Upper lobe of left lung (tissue), 6 donors: ENCODE results near the gene SLC35G6. TPM values are rescaled to one million over a fixed set of nuclear protein-coding genes. Genes with fewer than 3 reads are reported as not detected.

ENCODE experiments used
- ATAC-seq, 2 donors: fragments of 200-7000 bp; cut with Tn5 transposase; one replicate each; pipeline ENCODE4 v1.9.1; 2022; ENCODE audit warnings: mild to moderate bottlenecking in 2 of 2, moderate library complexity in 2 of 2; ENCODE audit not compliant: low FRiP score in 2 of 2
- DNase-seq, 2 donors: peaks; one replicate each; pipeline ENCODE4 v3.0.0-alpha.2; 2019 to 2020
- H3K27ac ChIP-seq, 4 donors: fragments of 200-600 bp; sonication (generic); one replicate each; pipeline ENCODE4 v1.5.1; 2016 to 2019
- H3K27me3 ChIP-seq, 4 donors: fragments of 200-600 bp; sonication (generic); one replicate each; pipeline ENCODE4 v1.5.1; 2017 to 2019
- H3K36me3 ChIP-seq, 4 donors: fragments of 200-600 bp; sonication (generic); one replicate each; pipeline ENCODE4 v1.5.1; 2016 to 2019
- H3K4me1 ChIP-seq, 4 donors: fragments of 200-600 bp; sonication (generic); one replicate each; pipeline ENCODE4 v1.5.1; 2018 to 2019
- H3K4me3 ChIP-seq, 4 donors: fragments of 200-600 bp; sonication (generic); one replicate each; pipeline ENCODE4 v1.5.1; 2017 to 2019; ENCODE audit warnings: mild to moderate bottlenecking in 2 of 4, moderate library complexity in 1 of 4
- H3K9me3 ChIP-seq, 4 donors: fragments of 200-600 bp; sonication (generic); one replicate each; pipeline ENCODE4 v1.5.1; 2018 to 2019
- EP300 ChIP-seq, 4 donors: sonication (generic); formaldehyde crosslinking; IDR thresholded peaks; one replicate each; pipeline ENCODE4 v1.5.1; 2017; ENCODE audit warnings: antibody characterized with exemption in 4 of 4, control low read depth in 2 of 4
- POLR2A ChIP-seq, 4 donors: fragments of 450-650 bp; IDR thresholded peaks; one replicate each; pipeline ENCODE4 v1.5.1; 2016 to 2017; ENCODE audit warnings: antibody characterized with exemption in 4 of 4, mild to moderate bottlenecking in 2 of 4
- POLR2AphosphoS5 ChIP-seq, 2 donors: sonication (generic); formaldehyde crosslinking; IDR thresholded peaks; one replicate each; pipeline ENCODE4 v1.5.1; 2017; ENCODE audit warnings: antibody characterized with exemption in 2 of 2
- WGBS, 2 donors: methylation state at CpG; one replicate each; pipeline ENCODE4 v1.1.5; 2017 to 2018; 5-methylcytosine and 5-hydroxymethylcytosine counted together
- total RNA-seq, 6 donors: library from RNA; depleted of rRNA in 4 of 6; stranded (reverse); fragments of >200 nt in 4 of 6; gene quantifications; one replicate each; pipeline versions ENCODE4 v1.1.0 to v1.2.1, GENCODE V29; 2016 to 2021
- TF ChIP-seq, protein P1 (sequence below), 6 experiments: fragments of 450-650 bp in 4 of 6; fragments of 200-600 bp in 2 of 6; sonication (generic) in 2 of 6; IDR thresholded peaks; one replicate each; pipeline ENCODE4 v1.5.1; 2016 to 2019; ENCODE audit warnings: antibody characterized with exemption in 6 of 6
- donor health status: DM: no; HTN: no; CAD: no; lungs with moderate emphysema.
- donor health status: DM: no; HTN: yes; CAD: no; lungs with severe emphysema.

The SLC35G6 gene
- total RNA-seq, 6 donors from 2014 or later = not detected

GRCh38 chr17:7530023-7530900 is 49.0 kb downstream of the SLC35G6 start:
- ATAC-seq (no peak), DNase-seq (no peak)
- Histone ChIP-seq H3K27me3 (no peaks in the 10 kb centered on the region), H3K27ac (no peak overlapping the region), H3K36me3 (no peaks in the 10 kb centered on the region), H3K9me3 (peaks cover 0 to 20% (median 12%) of the 10 kb centered on the region in 4 donors), H3K4me1 (no peaks in the 10 kb centered on the region), H3K4me3 (no peak overlapping the region)
- WGBS, 2 donors = 90 to 92% methylated on average over 5 to 6 of the region's 6 CpGs
- TF ChIP-seq POLR2AphosphoS5 (IDR thresholded peaks at IDR 0.05) = no peak
- TF ChIP-seq, protein P1, sequence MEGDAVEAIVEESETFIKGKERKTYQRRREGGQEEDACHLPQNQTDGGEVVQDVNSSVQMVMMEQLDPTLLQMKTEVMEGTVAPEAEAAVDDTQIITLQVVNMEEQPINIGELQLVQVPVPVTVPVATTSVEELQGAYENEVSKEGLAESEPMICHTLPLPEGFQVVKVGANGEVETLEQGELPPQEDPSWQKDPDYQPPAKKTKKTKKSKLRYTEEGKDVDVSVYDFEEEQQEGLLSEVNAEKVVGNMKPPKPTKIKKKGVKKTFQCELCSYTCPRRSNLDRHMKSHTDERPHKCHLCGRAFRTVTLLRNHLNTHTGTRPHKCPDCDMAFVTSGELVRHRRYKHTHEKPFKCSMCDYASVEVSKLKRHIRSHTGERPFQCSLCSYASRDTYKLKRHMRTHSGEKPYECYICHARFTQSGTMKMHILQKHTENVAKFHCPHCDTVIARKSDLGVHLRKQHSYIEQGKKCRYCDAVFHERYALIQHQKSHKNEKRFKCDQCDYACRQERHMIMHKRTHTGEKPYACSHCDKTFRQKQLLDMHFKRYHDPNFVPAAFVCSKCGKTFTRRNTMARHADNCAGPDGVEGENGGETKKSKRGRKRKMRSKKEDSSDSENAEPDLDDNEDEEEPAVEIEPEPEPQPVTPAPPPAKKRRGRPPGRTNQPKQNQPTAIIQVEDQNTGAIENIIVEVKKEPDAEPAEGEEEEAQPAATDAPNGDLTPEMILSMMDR (IDR thresholded peaks at IDR 0.05) = no peak
- TF ChIP-seq POLR2A (IDR thresholded peaks at IDR 0.05) = no peak
- TF ChIP-seq EP300 (IDR thresholded peaks at IDR 0.05) = no peak

Other genes starting within 250 kb of the SLC35G6 start
- gene DVL2, start 246.9 kb upstream of the SLC35G6 start, total RNA-seq = 10 to 100 TPM; 40.4 to 70.2 (median 42.4) TPM
- gene PHF23, start 242.0 kb upstream of the SLC35G6 start, total RNA-seq = 10 to 100 TPM; 25.4 to 54.5 (median 31.2) TPM
- 100 to 1,000 TPM; 381 to 631 (median 601) TPM for gene GABARAP, start 239.0 kb upstream of the SLC35G6 start, total RNA-seq
- gene CTDNEP1, start 229.7 kb upstream of the SLC35G6 start, total RNA-seq = 100 to 1,000 TPM in 2 of 6 donors, 10 to 100 TPM in 4; 62.9 to 139 (median 75.0) TPM
- gene ELP5, start 229.2 kb upstream of the SLC35G6 start, total RNA-seq = 10 to 100 TPM in 5 of 6 donors, 1 to 10 TPM in 1; 5.2 to 36.3 (median 21.0) TPM
- 100 to 1,000 TPM in 5 of 6 donors, 10 to 100 TPM in 1; 57.6 to 201 (median 137) TPM for gene CLDN7, start 219.0 kb upstream of the SLC35G6 start, total RNA-seq
- gene SLC2A4, start 199.7 kb upstream of the SLC35G6 start, total RNA-seq = 1 to 10 TPM; 1.0 to 5.2 (median 1.2) TPM
- gene YBX2, start 186.8 kb upstream of the SLC35G6 start, total RNA-seq = 1 to 10 TPM in 3 of 6 donors, under 1 TPM in 2, not detected in 1; 0.14 to 2.2 (median 1.2) TPM
- gene EIF5A, start 173.8 kb upstream of the SLC35G6 start, total RNA-seq = 100 to 1,000 TPM in 5 of 6 donors, 10 to 100 TPM in 1; 84.9 to 303 (median 207) TPM
- 100 to 1,000 TPM in 2 of 6 donors, 10 to 100 TPM in 4; 55.2 to 109 (median 95.7) TPM for gene GPS2, start 166.1 kb upstream of the SLC35G6 start, total RNA-seq
- 10 to 100 TPM; 14.2 to 77.5 (median 37.5) TPM for gene NEURL4, start 152.1 kb upstream of the SLC35G6 start, total RNA-seq
- gene ACAP1, start 144.9 kb upstream of the SLC35G6 start, total RNA-seq = 100 to 1,000 TPM in 1 of 6 donors, 10 to 100 TPM in 4, 1 to 10 TPM in 1; 8.5 to 114 (median 22.8) TPM
- gene KCTD11, start 129.3 kb upstream of the SLC35G6 start, total RNA-seq = 10 to 100 TPM in 3 of 6 donors, 1 to 10 TPM in 3; 5.2 to 13.8 (median 10.5) TPM
- gene TMEM95, start 126.3 kb upstream of the SLC35G6 start, total RNA-seq = 1 to 10 TPM in 1 of 6 donors, not detected in 5; 1.0 TPM
- gene TNK1, start 100.4 kb upstream of the SLC35G6 start, total RNA-seq = 10 to 100 TPM in 1 of 6 donors, 1 to 10 TPM in 5; 5.8 to 16.8 (median 8.2) TPM
- gene PLSCR3, start 86.9 kb upstream of the SLC35G6 start, total RNA-seq = 10 to 100 TPM; 20.6 to 64.5 (median 37.7) TPM
- gene TMEM256, start 77.3 kb upstream of the SLC35G6 start, total RNA-seq = 10 to 100 TPM; 21.6 to 65.0 (median 52.6) TPM
- 10 to 100 TPM in 3 of 6 donors, 1 to 10 TPM in 3; 3.8 to 16.8 (median 8.9) TPM for gene NLGN2, start 73.6 kb upstream of the SLC35G6 start, total RNA-seq
- gene SPEM1, start 61.1 kb upstream of the SLC35G6 start, total RNA-seq = not detected
- not detected for gene SPEM2, start 55.8 kb upstream of the SLC35G6 start, total RNA-seq
- not detected for gene SPEM3, start 52.6 kb upstream of the SLC35G6 start, total RNA-seq
- gene TMEM102, start 46.0 kb upstream of the SLC35G6 start, total RNA-seq = 10 to 100 TPM in 5 of 6 donors, 1 to 10 TPM in 1; 9.7 to 14.3 (median 13.1) TPM
- gene FGF11, start 41.9 kb upstream of the SLC35G6 start, total RNA-seq = 1 to 10 TPM in 2 of 6 donors, under 1 TPM in 3, not detected in 1; 0.15 to 2.0 (median 0.57) TPM
- gene CHRNB1, start 36.4 kb upstream of the SLC35G6 start, total RNA-seq = 10 to 100 TPM in 1 of 6 donors, 1 to 10 TPM in 5; 1.9 to 11.5 (median 7.0) TPM
- gene ZBTB4, start 1.8 kb upstream of the SLC35G6 start, total RNA-seq = 10 to 100 TPM; 54.4 to 90.1 (median 74.2) TPM
- 100 to 1,000 TPM in 4 of 6 donors, 10 to 100 TPM in 2; 79.5 to 139 (median 112) TPM for gene POLR2A, start 2.9 kb downstream of the SLC35G6 start, total RNA-seq
- gene TNFSF12, start 67.6 kb downstream of the SLC35G6 start, total RNA-seq = 100 to 1,000 TPM in 1 of 6 donors, 10 to 100 TPM in 5; 32.3 to 158 (median 73.2) TPM
- gene TNFSF13, start 77.3 kb downstream of the SLC35G6 start, total RNA-seq = 100 to 1,000 TPM in 4 of 6 donors, 10 to 100 TPM in 2; 74.2 to 226 (median 129) TPM
- 100 to 1,000 TPM in 1 of 6 donors, 10 to 100 TPM in 5; 54.2 to 108 (median 57.5) TPM for gene SENP3, start 80.5 kb downstream of the SLC35G6 start, total RNA-seq
- 100 to 1,000 TPM in 5 of 6 donors, 10 to 100 TPM in 1; 76.5 to 500 (median 260) TPM for gene CD68, start 98.2 kb downstream of the SLC35G6 start, total RNA-seq
- gene MPDU1, start 102.4 kb downstream of the SLC35G6 start, total RNA-seq = 100 to 1,000 TPM in 1 of 6 donors, 10 to 100 TPM in 5; 50.6 to 121 (median 56.2) TPM
- gene SOX15, start 108.6 kb downstream of the SLC35G6 start, total RNA-seq = 1 to 10 TPM in 1 of 6 donors, under 1 TPM in 2, not detected in 3; 0.63 to 1.5 (median 0.71) TPM
- 10 to 100 TPM; 35.6 to 46.1 (median 38.4) TPM for gene FXR2, start 133.5 kb downstream of the SLC35G6 start, total RNA-seq
- gene SAT2, start 146.4 kb downstream of the SLC35G6 start, total RNA-seq = 100 to 1,000 TPM in 1 of 6 donors, 10 to 100 TPM in 5; 66.4 to 155 (median 81.3) TPM
- under 1 TPM in 3 of 6 donors, not detected in 3; 0.34 to 0.88 (median 0.46) TPM for gene SHBG, start 148.7 kb downstream of the SLC35G6 start, total RNA-seq
- gene ATP1B2, start 169.5 kb downstream of the SLC35G6 start, total RNA-seq = 1 to 10 TPM in 2 of 6 donors, under 1 TPM in 2, not detected in 2; 0.46 to 2.2 (median 0.97) TPM
- gene TP53, start 206.0 kb downstream of the SLC35G6 start, total RNA-seq = 10 to 100 TPM; 16.8 to 55.5 (median 21.9) TPM
- 10 to 100 TPM in 1 of 6 donors, 1 to 10 TPM in 5; 6.0 to 10.3 (median 7.8) TPM for gene WRAP53, start 207.0 kb downstream of the SLC35G6 start, total RNA-seq
- 1 to 10 TPM in 3 of 6 donors, under 1 TPM in 3; 0.22 to 5.0 (median 0.98) TPM for gene EFNB3, start 223.8 kb downstream of the SLC35G6 start, total RNA-seq
- 10 to 100 TPM in 2 of 6 donors, 1 to 10 TPM in 3, under 1 TPM in 1; 0.66 to 34.6 (median 6.0) TPM for gene DNAH2, start 236.3 kb downstream of the SLC35G6 start, total RNA-seq